HCT116 (cell line): ENCODE measurements around the gene SVEP1.

Experiments
- POLR2A ChIP-seq: IDR thresholded peaks from 2 replicates; pipeline ENCODE4 v1.7.0; 2011; ENCODE audit warnings: borderline replicate concordance; ENCODE audit not compliant: insufficient read depth, insufficient read length; ENCODE audit errors: extremely low read depth
- SRF ChIP-seq: IDR thresholded peaks from 2 replicates; pipeline ENCODE4 v1.6.1; 2012; ENCODE audit warnings: low read depth
- TCF7L2 ChIP-seq: IDR thresholded peaks from 2 replicates; pipeline ENCODE4 v1.7.0; 2011; ENCODE audit warnings: borderline replicate concordance, inconsistent platforms; ENCODE audit not compliant: insufficient read depth, insufficient read length; ENCODE audit errors: extremely low read depth
- TF ChIP-seq, protein P1 (sequence below), 3 experiments: fragments of 200-600 bp in 1 of 3; sonication (generic) in 1 of 3; IDR thresholded peaks in 2 of 3; conservative IDR thresholded peaks in 1 of 3; 2 replicates each; pipeline ENCODE4 v1.5.1; 2012 to 2017; ENCODE audit warnings: low read depth in 2 of 3, low read length in 2 of 3, antibody characterized with exemption in 1 of 3, borderline replicate concordance in 1 of 3, control low read depth in 1 of 3, mild to moderate bottlenecking in 1 of 3, mixed read lengths in 1 of 3, mixed run types in 1 of 3, moderate library complexity in 1 of 3; ENCODE audit not compliant: insufficient read depth in 1 of 3

DNA sequence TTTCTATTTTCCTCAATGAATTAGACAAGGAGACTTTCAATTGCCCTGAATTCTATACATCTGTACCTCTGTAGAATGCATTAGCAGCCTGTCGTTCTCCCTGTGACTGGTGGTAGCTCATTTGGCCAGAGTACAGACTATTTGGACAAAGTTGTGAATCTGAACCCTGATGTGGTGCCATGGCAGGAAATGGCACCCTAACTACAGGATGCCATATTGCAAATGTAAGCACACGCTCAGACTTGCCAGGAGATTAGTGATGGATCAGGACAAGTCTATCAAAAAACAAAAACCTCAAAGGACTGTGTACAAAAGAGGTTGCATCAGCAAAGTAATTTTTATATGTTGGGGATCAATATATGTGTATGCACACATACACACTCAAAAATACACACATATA, 58.3 kb downstream of the SVEP1 start:
- TF ChIP-seq, protein P1, sequence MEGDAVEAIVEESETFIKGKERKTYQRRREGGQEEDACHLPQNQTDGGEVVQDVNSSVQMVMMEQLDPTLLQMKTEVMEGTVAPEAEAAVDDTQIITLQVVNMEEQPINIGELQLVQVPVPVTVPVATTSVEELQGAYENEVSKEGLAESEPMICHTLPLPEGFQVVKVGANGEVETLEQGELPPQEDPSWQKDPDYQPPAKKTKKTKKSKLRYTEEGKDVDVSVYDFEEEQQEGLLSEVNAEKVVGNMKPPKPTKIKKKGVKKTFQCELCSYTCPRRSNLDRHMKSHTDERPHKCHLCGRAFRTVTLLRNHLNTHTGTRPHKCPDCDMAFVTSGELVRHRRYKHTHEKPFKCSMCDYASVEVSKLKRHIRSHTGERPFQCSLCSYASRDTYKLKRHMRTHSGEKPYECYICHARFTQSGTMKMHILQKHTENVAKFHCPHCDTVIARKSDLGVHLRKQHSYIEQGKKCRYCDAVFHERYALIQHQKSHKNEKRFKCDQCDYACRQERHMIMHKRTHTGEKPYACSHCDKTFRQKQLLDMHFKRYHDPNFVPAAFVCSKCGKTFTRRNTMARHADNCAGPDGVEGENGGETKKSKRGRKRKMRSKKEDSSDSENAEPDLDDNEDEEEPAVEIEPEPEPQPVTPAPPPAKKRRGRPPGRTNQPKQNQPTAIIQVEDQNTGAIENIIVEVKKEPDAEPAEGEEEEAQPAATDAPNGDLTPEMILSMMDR (IDR thresholded peaks at IDR 0.05 in 2 of 3, conservative IDR thresholded peaks at IDR 0.05 in 1 of 3; ENCODE audit: borderline replicate concordance in 1 of 3, insufficient read depth in 1 of 3, low read depth in 2 of 3, low read length in 2 of 3) = no peak
- no peak for TF ChIP-seq TCF7L2
- TF ChIP-seq POLR2A = no peak
- no peak for TF ChIP-seq SRF
